ENCODE results near the gene PDLIM5.

The PDLIM5 gene

DNA sequence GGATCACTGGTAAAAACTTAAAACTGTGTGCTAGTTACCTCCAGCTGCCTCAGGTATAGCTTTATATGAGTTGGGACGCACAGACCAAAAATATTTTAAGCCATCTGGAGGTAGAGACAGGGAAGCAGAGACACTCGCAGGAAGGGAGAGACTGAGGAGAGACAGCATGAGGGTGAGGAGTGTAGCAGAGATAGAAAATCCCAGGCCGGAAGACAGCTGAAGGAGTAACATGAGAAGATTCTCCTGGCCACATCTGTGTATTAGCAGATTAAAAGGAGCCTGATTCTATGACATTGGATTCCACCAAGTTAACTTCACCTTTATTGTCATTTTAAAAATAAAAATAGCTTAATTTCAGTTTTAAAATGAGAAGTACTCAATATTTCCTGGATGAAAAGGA is 84.3 kb downstream of the PDLIM5 start:
- H3K4me1 ChIP-seq (ENCODE audit: control insufficient read depth, insufficient read depth, low read length): peaks cover 9% of the 10 kb centered on the region; the same call in 1 of the 2 replicates
- no peak for DNase-seq (ENCODE audit: low read depth, low spot score)
- no peaks in the 10 kb centered on the region for H3K36me3 ChIP-seq (ENCODE audit: control insufficient read depth, insufficient read depth, low read length)
- H3K4me3 ChIP-seq (ENCODE audit: low read length): no peak overlapping the region
- H3K27ac ChIP-seq (ENCODE audit: low read length): no peak overlapping the region
- no CpG with 5 or more reads among the region's 3 CpGs for WGBS (ENCODE audit: insufficient coverage, insufficient read length)
- no peaks in the 10 kb centered on the region for H3K27me3 ChIP-seq (ENCODE audit: control insufficient read depth, insufficient read depth, low read length)
- H3K9me3 ChIP-seq (ENCODE audit: control insufficient read depth, insufficient read depth, low read length): no peaks in the 10 kb centered on the region

DNA sequence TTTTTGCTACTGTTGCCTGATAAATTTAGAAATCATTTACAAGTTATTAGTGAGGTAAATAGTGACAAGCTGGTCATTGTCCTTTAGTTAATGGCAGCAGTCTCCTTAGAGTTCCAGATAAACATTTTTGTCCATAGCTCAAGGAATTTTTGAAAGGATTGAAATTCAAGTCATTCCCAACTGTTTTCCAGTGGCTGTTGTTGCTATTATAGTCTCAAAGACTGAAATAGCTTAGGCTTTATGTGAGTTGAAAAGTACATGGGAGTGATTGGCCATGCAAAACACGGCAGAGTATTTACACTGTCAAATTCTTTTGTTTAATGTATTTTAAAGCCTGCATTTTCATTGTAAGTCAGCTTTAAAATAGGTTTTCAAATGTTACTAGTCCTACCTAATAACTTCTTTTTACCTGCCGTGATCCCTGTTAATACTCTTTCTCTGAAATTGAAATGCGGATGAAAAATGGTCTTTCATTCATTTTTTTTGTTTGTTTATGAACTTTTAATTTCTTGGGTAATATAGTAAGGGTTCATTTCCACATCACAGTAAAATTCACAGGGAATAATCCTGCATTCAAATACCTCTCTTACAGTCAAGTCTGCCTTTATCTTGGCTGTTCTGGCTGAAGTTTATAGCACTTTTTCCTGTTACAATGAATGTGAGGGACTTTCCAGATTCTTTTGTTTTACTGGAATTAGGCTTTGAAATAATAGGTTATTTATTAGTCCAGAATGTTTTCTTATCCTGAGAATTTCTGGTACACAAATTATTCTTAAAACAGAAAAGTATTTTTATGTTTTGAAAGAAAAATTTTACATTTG is 85.1 kb downstream of the PDLIM5 start:
- Histone ChIP-seq H3K27ac (ENCODE audit: low read length) (no peak overlapping the region), H3K4me3 (ENCODE audit: low read length) (no peak overlapping the region), H3K36me3 (ENCODE audit: control insufficient read depth, insufficient read depth, low read length) (no peaks in the 10 kb centered on the region), H3K9me3 (ENCODE audit: control insufficient read depth, insufficient read depth, low read length) (no peaks in the 10 kb centered on the region), H3K27me3 (ENCODE audit: control insufficient read depth, insufficient read depth, low read length) (no peaks in the 10 kb centered on the region), H3K4me1 (ENCODE audit: control insufficient read depth, insufficient read depth, low read length) (peaks cover 10% of the 10 kb centered on the region; the same call in 1 of the 2 replicates)
- no peak for DNase-seq (ENCODE audit: low read depth, low spot score)
- no CpG with 5 or more reads among the region's 3 CpGs for WGBS (ENCODE audit: insufficient coverage, insufficient read length)

DNA sequence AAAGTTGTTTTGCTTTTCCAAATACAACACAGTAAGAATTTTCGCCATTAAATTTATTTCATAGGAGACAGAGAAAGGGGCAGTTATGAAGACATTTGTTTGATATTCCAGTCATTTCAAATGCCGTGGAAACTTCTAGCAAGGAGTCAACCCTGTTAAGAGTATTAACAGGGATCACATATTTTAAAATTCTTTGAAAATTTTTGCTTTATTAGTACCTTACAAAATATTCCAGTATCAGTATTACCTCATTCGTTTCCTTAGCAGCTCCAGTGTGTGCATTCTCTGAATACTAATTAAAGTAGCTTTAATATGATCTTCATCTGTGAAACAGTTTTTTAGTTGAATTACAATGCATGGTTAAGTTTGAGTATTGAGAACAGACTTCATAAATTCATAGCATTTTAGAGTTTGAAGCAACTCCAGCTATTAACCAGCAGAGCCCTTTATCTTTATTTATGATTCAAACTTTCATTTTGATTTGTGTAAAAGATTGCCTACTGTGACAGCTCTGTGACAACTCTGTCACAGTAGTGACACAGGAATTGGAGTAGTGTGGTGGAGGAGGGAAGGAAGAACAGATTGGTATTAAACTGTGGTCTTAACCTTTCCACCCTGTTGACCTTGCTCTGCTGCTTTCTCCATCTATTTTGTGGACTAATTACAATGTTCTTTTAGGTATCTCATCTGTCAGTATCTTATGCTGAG is 86.3 kb downstream of the PDLIM5 start:
- no peak overlapping the region for H3K4me3 ChIP-seq (ENCODE audit: low read length)
- no CpG with 5 or more reads among the region's 3 CpGs for WGBS (ENCODE audit: insufficient coverage, insufficient read length)
- no peaks in the 10 kb centered on the region for H3K36me3 ChIP-seq (ENCODE audit: control insufficient read depth, insufficient read depth, low read length)
- peaks cover 10% of the 10 kb centered on the region; the same call in 1 of the 2 replicates for H3K4me1 ChIP-seq (ENCODE audit: control insufficient read depth, insufficient read depth, low read length)
- no peak for DNase-seq (ENCODE audit: low read depth, low spot score)
- no peaks in the 10 kb centered on the region for H3K9me3 ChIP-seq (ENCODE audit: control insufficient read depth, insufficient read depth, low read length)
- no peaks in the 10 kb centered on the region for H3K27me3 ChIP-seq (ENCODE audit: control insufficient read depth, insufficient read depth, low read length)
- no peak overlapping the region for H3K27ac ChIP-seq (ENCODE audit: low read length)

DNA sequence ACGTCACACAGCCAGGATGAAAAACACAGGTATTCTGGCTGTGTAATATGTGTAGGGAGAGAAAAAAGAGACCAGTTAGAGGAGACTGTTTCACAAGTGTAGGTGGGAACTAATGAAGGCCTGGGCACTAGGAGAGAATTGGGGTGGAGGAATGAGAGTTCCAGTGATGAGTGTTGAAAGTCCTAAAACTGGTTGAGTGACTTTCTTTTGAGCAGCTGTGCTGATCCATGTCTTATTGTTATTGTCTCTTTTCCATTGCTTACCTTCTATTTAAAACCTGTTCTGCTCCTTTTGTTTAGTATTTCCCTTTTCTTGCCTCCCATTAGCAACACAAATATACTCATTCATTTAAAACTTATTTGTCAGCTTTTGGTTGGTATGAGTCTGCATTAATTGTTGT is 88.7 kb downstream of the PDLIM5 start:
- Histone ChIP-seq H3K36me3 (ENCODE audit: control insufficient read depth, insufficient read depth, low read length) (no peaks in the 10 kb centered on the region), H3K27me3 (ENCODE audit: control insufficient read depth, insufficient read depth, low read length) (no peaks in the 10 kb centered on the region), H3K4me1 (ENCODE audit: control insufficient read depth, insufficient read depth, low read length) (peaks cover 6% of the 10 kb centered on the region; the same call in 1 of the 2 replicates), H3K27ac (ENCODE audit: low read length) (no peak overlapping the region), H3K4me3 (ENCODE audit: low read length) (no peak overlapping the region), H3K9me3 (ENCODE audit: control insufficient read depth, insufficient read depth, low read length) (no peaks in the 10 kb centered on the region)
- DNase-seq (ENCODE audit: low read depth, low spot score): no peak
- WGBS (ENCODE audit: insufficient coverage, insufficient read length): no CpG with 5 or more reads among the region's 1 CpG

DNA sequence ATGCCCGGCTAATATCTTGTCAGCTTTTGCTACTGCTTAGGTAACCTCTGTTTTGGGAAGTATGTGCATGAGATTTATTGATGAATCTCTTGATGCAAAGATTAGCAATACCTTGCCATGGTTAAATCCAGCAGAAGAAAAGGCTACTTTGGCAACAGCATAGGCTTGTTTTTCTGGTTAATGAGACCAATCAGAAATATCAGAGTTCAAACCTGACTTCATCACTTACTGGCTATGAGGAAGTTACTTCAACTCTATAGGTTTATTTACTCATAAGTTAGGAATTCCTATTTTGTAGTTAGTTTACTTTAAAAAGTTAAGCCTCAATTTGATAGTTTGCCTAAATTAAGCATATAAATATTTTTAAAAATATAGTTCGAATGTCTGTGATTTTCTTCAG is 93.1 kb downstream of the PDLIM5 start:
- no peaks in the 10 kb centered on the region for H3K27me3 ChIP-seq (ENCODE audit: control insufficient read depth, insufficient read depth, low read length)
- DNase-seq (ENCODE audit: low read depth, low spot score): no peak
- H3K4me1 ChIP-seq (ENCODE audit: control insufficient read depth, insufficient read depth, low read length): peaks cover 2% of the 10 kb centered on the region; the same call in 1 of the 2 replicates
- WGBS (ENCODE audit: insufficient coverage, insufficient read length): no CpG with 5 or more reads among the region's 2 CpGs
- H3K36me3 ChIP-seq (ENCODE audit: control insufficient read depth, insufficient read depth, low read length): no peaks in the 10 kb centered on the region
- no peaks in the 10 kb centered on the region for H3K9me3 ChIP-seq (ENCODE audit: control insufficient read depth, insufficient read depth, low read length)
- no peak overlapping the region for H3K27ac ChIP-seq (ENCODE audit: low read length)
- no peak overlapping the region for H3K4me3 ChIP-seq (ENCODE audit: low read length)

DNA sequence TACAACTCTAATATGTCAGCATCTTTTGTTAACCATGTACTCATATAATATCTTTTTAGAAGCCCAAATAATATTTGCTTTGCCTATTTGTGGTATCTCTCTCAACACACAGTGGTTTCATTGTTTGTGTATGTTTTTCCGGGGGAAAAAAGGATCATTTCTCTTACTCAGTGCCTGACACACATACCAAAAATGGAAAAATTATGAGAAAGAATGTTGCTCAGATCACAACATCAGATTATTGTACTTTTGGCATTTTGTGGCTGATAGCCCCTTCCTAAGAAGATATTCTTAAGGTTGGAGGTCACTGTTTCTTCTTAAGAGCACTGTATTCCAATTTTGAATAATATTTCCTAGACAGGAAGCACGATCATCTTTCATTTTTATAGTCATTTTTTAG is 93.6 kb downstream of the PDLIM5 start:
- Histone ChIP-seq H3K27ac (ENCODE audit: low read length) (no peak overlapping the region), H3K4me1 (ENCODE audit: control insufficient read depth, insufficient read depth, low read length) (peaks cover 2% of the 10 kb centered on the region; the same call in 1 of the 2 replicates)
- no peak for DNase-seq (ENCODE audit: low read depth, low spot score)

DNA sequence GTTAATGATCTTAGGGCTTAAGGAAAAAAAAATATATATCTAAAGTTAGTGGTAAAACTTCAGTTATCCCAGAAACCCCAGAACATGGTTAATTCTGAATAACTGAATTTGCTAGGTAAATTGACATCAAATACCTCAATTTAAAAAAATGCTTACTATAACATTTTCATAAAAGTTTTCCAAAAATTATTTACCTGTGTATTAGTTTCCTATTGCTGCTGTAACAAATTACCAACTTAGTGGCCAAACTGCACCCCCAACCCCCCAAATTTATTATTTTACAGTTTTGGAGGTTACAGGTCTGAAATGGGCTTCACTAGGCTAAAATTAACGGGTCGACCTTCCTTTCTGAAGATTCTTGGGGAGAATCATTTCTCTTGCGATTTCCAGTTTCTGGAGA is 95.2 kb downstream of the PDLIM5 start:
- no peak overlapping the region for H3K4me3 ChIP-seq (ENCODE audit: low read length)
- H3K36me3 ChIP-seq (ENCODE audit: control insufficient read depth, insufficient read depth, low read length): no peaks in the 10 kb centered on the region
- H3K27me3 ChIP-seq (ENCODE audit: control insufficient read depth, insufficient read depth, low read length): no peaks in the 10 kb centered on the region
- no peaks in the 10 kb centered on the region for H3K4me1 ChIP-seq (ENCODE audit: control insufficient read depth, insufficient read depth, low read length)
- no peak overlapping the region for H3K27ac ChIP-seq (ENCODE audit: low read length)
- H3K9me3 ChIP-seq (ENCODE audit: control insufficient read depth, insufficient read depth, low read length): no peaks in the 10 kb centered on the region
- no peak for DNase-seq (ENCODE audit: low read depth, low spot score)
- WGBS (ENCODE audit: insufficient coverage, insufficient read length): no CpG with 5 or more reads among the region's 3 CpGs

More for the DNA sequence above, 93.6 kb downstream of the PDLIM5 start:
- Histone ChIP-seq H3K4me3 (ENCODE audit: low read length) (no peak overlapping the region), H3K27me3 (ENCODE audit: control insufficient read depth, insufficient read depth, low read length) (no peaks in the 10 kb centered on the region), H3K9me3 (ENCODE audit: control insufficient read depth, insufficient read depth, low read length) (no peaks in the 10 kb centered on the region), H3K36me3 (ENCODE audit: control insufficient read depth, insufficient read depth, low read length) (no peaks in the 10 kb centered on the region)
- WGBS (ENCODE audit: insufficient coverage, insufficient read length): no CpG with 5 or more reads among the region's 2 CpGs

DNA sequence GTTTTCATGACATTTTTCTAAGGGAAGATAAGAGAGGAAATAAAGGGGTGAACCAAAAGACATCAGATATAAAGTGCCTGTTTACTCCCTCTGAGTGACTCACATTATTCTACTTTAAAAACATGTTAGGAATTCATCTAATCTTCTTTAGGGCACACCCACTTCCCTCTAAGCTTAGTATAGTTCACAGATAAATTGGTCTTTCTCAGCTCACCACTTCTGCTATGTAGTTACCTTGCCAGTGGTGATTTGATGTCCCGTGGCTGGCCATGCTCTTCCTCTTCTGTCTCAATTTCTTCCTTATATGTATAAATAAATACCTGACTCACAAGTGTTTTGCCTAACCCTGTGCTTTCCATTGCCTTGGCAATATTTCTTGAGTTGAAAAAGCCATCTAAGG is 96.8 kb downstream of the PDLIM5 start:
- WGBS (ENCODE audit: insufficient coverage, insufficient read length): no CpG with 5 or more reads among the region's 1 CpG
- H3K36me3 ChIP-seq (ENCODE audit: control insufficient read depth, insufficient read depth, low read length): no peaks in the 10 kb centered on the region
- H3K4me1 ChIP-seq (ENCODE audit: control insufficient read depth, insufficient read depth, low read length): no peaks in the 10 kb centered on the region
- no peaks in the 10 kb centered on the region for H3K9me3 ChIP-seq (ENCODE audit: control insufficient read depth, insufficient read depth, low read length)
- DNase-seq (ENCODE audit: low read depth, low spot score): no peak
- H3K27me3 ChIP-seq (ENCODE audit: control insufficient read depth, insufficient read depth, low read length): no peaks in the 10 kb centered on the region
- H3K4me3 ChIP-seq (ENCODE audit: low read length): no peak overlapping the region
- H3K27ac ChIP-seq (ENCODE audit: low read length): no peak overlapping the region

DNA sequence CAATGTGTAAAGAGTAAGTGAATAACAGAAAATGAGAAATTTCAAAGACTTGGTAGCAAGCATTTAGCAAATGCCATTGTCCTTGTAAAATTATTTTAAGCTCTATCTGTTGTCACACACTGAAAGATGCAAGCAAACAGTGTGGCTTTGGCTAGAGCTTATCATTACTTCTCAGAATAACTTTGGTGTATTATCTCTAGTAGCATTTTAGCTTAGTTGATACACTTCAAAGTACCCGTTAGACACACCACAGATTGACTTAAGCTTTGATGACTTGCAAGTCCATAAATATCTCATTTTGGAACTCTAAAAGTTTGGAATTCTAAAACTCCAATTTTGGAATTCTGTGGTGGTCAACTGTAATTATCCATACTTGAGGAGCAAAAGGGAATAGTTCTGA is 98.6 kb downstream of the PDLIM5 start:
- Histone ChIP-seq H3K4me1 (ENCODE audit: control insufficient read depth, insufficient read depth, low read length) (no peaks in the 10 kb centered on the region), H3K27me3 (ENCODE audit: control insufficient read depth, insufficient read depth, low read length) (no peaks in the 10 kb centered on the region), H3K9me3 (ENCODE audit: control insufficient read depth, insufficient read depth, low read length) (no peaks in the 10 kb centered on the region), H3K4me3 (ENCODE audit: low read length) (no peak overlapping the region), H3K36me3 (ENCODE audit: control insufficient read depth, insufficient read depth, low read length) (no peaks in the 10 kb centered on the region), H3K27ac (ENCODE audit: low read length) (no peak overlapping the region)
- no peak for DNase-seq (ENCODE audit: low read depth, low spot score)
- whole genome bisulfite sequencing (ENCODE audit: insufficient coverage, insufficient read length): no CpG with 5 or more reads among the region's 1 CpG

DNA sequence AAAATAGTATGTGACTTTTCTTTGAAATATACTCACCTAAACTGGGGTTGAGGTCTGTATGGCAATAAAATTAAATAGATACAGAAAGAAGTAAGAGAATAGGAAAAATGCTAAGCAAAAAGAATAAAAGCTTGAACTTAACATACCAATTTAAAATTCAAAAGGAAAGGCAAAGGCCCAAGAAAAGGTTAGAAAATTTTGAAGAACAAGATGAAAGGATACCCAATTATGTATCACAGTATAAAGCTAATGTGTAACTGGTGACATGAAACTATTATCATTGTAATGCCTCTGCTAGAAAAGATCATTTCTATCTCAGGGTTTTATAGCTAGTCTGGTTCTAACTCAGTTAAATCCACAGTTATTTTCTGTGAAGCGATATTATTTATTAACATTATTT is 99.1 kb downstream of the PDLIM5 start:
- Histone ChIP-seq H3K27me3 (ENCODE audit: control insufficient read depth, insufficient read depth, low read length) (no peaks in the 10 kb centered on the region), H3K4me1 (ENCODE audit: control insufficient read depth, insufficient read depth, low read length) (no peaks in the 10 kb centered on the region), H3K9me3 (ENCODE audit: control insufficient read depth, insufficient read depth, low read length) (no peaks in the 10 kb centered on the region), H3K36me3 (ENCODE audit: control insufficient read depth, insufficient read depth, low read length) (no peaks in the 10 kb centered on the region), H3K4me3 (ENCODE audit: low read length) (no peak overlapping the region), H3K27ac (ENCODE audit: low read length) (no peak overlapping the region)
- no CpG with 5 or more reads among the region's 1 CpG for WGBS (ENCODE audit: insufficient coverage, insufficient read length)
- DNase-seq (ENCODE audit: low read depth, low spot score): no peak
